Measurements from ENCODE around the gene TRIM41. TPM values are rescaled to one million over a fixed set of nuclear protein-coding genes. Genes with fewer than 3 reads are reported as not detected.

TRIM41 gene
- total RNA-seq, 4 donors from 2014 or later: 17.9 to 23.9 (median 18.7) TPM

- TF ChIP-seq EP300 (IDR thresholded peaks at IDR 0.05; ENCODE audit: low read depth) (no peak), POLR2A (IDR thresholded peaks at IDR 0.05) (no peak), POLR2AphosphoS5 (IDR thresholded peaks at IDR 0.05) (no peak)
- TF ChIP-seq, protein P1, sequence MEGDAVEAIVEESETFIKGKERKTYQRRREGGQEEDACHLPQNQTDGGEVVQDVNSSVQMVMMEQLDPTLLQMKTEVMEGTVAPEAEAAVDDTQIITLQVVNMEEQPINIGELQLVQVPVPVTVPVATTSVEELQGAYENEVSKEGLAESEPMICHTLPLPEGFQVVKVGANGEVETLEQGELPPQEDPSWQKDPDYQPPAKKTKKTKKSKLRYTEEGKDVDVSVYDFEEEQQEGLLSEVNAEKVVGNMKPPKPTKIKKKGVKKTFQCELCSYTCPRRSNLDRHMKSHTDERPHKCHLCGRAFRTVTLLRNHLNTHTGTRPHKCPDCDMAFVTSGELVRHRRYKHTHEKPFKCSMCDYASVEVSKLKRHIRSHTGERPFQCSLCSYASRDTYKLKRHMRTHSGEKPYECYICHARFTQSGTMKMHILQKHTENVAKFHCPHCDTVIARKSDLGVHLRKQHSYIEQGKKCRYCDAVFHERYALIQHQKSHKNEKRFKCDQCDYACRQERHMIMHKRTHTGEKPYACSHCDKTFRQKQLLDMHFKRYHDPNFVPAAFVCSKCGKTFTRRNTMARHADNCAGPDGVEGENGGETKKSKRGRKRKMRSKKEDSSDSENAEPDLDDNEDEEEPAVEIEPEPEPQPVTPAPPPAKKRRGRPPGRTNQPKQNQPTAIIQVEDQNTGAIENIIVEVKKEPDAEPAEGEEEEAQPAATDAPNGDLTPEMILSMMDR (IDR thresholded peaks at IDR 0.05): no peak
- WGBS, 2 donors (ENCODE audit: low coverage in 1 of 2): 25 to 65% methylated on average over 8 to 34 of the region's 34 CpGs
- H3K36me3 ChIP-seq: peaks cover 0 to 13% (median 7%) of the 10 kb centered on the region in 4 donors
- in situ Hi-C loops (cut with MboI; ENCODE audit: low pct_ligation_motif_present in 1 of 4, low pct_unique_long_range_greater_than_20kb in 1 of 4, low sequenced_read_pairs in 3 of 4) (no loop called here), intact Hi-C loops (cut with DNase I; ENCODE audit: low total_unique reads) (loop anchor here (10.0 kb wide), 1 partner anchor 61 kb away; no protein-coding TSS in a partner anchor)
- H3K4me3 ChIP-seq: peak overlapping the region; percentile 17 to 86 (median 69)
- DNase-seq: peak; percentile 31
- H3K27ac ChIP-seq: peak overlapping the region; percentile 96 to 97 (median 97)
- no peaks in the 10 kb centered on the region for H3K9me3 ChIP-seq
- no peaks in the 10 kb centered on the region for H3K27me3 ChIP-seq
- peaks cover 44 to 69% (median 66%) of the 10 kb centered on the region in 4 donors for H3K4me1 ChIP-seq
These were observed 22.6 kb downstream of the TRIM41 start for GRCh38 chr5:181245427-181246275.

GRCh38 chr5:181246276-181247049 lies 23.4 kb downstream of the TRIM41 start:
- no peaks in the 10 kb centered on the region for H3K27me3 ChIP-seq
- peaks cover 48 to 69% (median 63%) of the 10 kb centered on the region in 4 donors for H3K4me1 ChIP-seq
- H3K9me3 ChIP-seq: no peaks in the 10 kb centered on the region
- in situ Hi-C loops (cut with MboI; ENCODE audit: low pct_ligation_motif_present in 1 of 4, low pct_unique_long_range_greater_than_20kb in 1 of 4, low sequenced_read_pairs in 3 of 4) (no loop called here), intact Hi-C loops (cut with DNase I; ENCODE audit: low total_unique reads) (loop anchor here (10.0 kb wide), 1 partner anchor 62 kb away; no protein-coding TSS in a partner anchor)
- peak overlapping the region; percentile 96 to 97 (median 97) for H3K27ac ChIP-seq
- TF ChIP-seq EP300 (IDR thresholded peaks at IDR 0.05; ENCODE audit: low read depth) (no peak), POLR2AphosphoS5 (IDR thresholded peaks at IDR 0.05) (peak; percentile 86 to 92 (median 89)), POLR2A (IDR thresholded peaks at IDR 0.05) (peak; percentile 84)
- TF ChIP-seq, protein P1 (IDR thresholded peaks at IDR 0.05): peak in 1 of 5 experiments; percentile 19
- DNase-seq: peak; percentile 95
- H3K4me3 ChIP-seq: peak overlapping the region; percentile 54 to 86 (median 69)
- 1% methylated on average over 43 of the region's 55 CpGs; no CpG with 5 or more reads in 1 of the 2 donors for WGBS, 2 donors (ENCODE audit: low coverage in 1 of 2)
- peaks cover 0 to 6% (median 3%) of the 10 kb centered on the region in 4 donors for H3K36me3 ChIP-seq

DNA sequence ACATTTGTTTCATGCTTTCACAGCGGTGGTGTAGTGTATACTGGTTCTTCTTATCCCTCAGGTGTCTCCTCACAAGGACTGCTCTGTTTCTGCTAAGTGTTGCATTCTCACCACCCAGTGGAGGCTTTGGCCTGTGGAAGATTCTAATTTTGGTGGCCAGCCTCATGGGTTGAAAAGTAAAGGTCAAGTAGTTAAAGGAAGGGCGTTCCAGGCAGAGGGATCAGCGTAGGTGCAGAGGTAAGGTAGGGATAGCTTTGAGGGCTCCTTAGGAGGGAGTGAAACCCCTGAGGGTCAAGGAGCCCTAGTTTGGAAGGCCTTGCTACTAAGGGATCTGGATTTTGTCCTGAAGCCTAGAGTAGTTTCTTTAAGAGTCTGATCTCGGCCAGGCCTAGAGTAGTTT lies 25.2 kb downstream of the TRIM41 start:
- WGBS, 2 donors (ENCODE audit: low coverage in 1 of 2): 40 to 65% methylated on average over 2 to 4 of the region's 4 CpGs
- Histone ChIP-seq H3K9me3 (no peaks in the 10 kb centered on the region), H3K4me1 (peaks cover 42 to 61% (median 53%) of the 10 kb centered on the region in 4 donors), H3K4me3 (peak overlapping the region in 3 of 4 donors; percentile 60 to 86 (median 78)), H3K36me3 (peaks cover 0 to 7% (median 0%) of the 10 kb centered on the region in 4 donors), H3K27me3 (no peaks in the 10 kb centered on the region), H3K27ac (peak overlapping the region; percentile 96 to 97 (median 97))
- TF ChIP-seq, protein P1 (IDR thresholded peaks at IDR 0.05): no peak
- TF ChIP-seq POLR2A (IDR thresholded peaks at IDR 0.05): no peak
- TF ChIP-seq EP300 (IDR thresholded peaks at IDR 0.05; ENCODE audit: low read depth): no peak
- intact Hi-C loops (cut with DNase I; ENCODE audit: low total_unique reads): loop anchor here (10.0 kb wide), 1 partner anchor 63 kb away; no protein-coding TSS in a partner anchor
- DNase-seq: no peak
- in situ Hi-C loops (cut with MboI; ENCODE audit: low pct_ligation_motif_present in 1 of 4, low pct_unique_long_range_greater_than_20kb in 1 of 4, low sequenced_read_pairs in 3 of 4): no loop called here

- WGBS, 2 donors (ENCODE audit: low coverage in 1 of 2): 64 to 88% methylated on average over 1 of the region's 1 CpG
- Histone ChIP-seq H3K36me3 (peaks cover 0 to 7% (median 0%) of the 10 kb centered on the region in 4 donors), H3K4me3 (no peak overlapping the region), H3K27ac (no peak overlapping the region), H3K4me1 (peaks cover 22 to 74% (median 40%) of the 10 kb centered on the region in 4 donors), H3K27me3 (no peaks in the 10 kb centered on the region), H3K9me3 (no peaks in the 10 kb centered on the region)
- TF ChIP-seq POLR2A (IDR thresholded peaks at IDR 0.05) (no peak), EP300 (IDR thresholded peaks at IDR 0.05; ENCODE audit: low read depth) (no peak), POLR2AphosphoS5 (IDR thresholded peaks at IDR 0.05) (no peak)
- TF ChIP-seq, protein P1 (IDR thresholded peaks at IDR 0.05): no peak
- intact Hi-C loops (cut with DNase I; ENCODE audit: low total_unique reads): no loop called here
- in situ Hi-C loops (cut with MboI; ENCODE audit: low pct_ligation_motif_present in 1 of 4, low pct_unique_long_range_greater_than_20kb in 1 of 4, low sequenced_read_pairs in 3 of 4): no loop called here
- no peak for DNase-seq
These were observed 32.2 kb downstream of the TRIM41 start for GRCh38 chr5:181255276-181255675.

All from transverse colon (tissue), 4 donors.